T-helper 2 cell (primary cell): Measurements from ENCODE around the gene DPYSL5.
"Not testable (repeated sequence)": the region's sequence is repeated elsewhere in the genome, so short reads cannot be mapped to it uniquely, and the experiment has no call there.

Experiments
- DNase-seq, 5 experiments: peaks; one replicate each; pipeline versions ENCODE4 v3.0.0 to v3.0.0-alpha.2; 2012 to 2022

The DPYSL5 gene

GRCh38 chr2:26903676-26904075 is 55.7 kb downstream of the DPYSL5 start:
- DNase-seq, result no peak

GRCh38 chr2:26904839-26905238 is 56.9 kb downstream of the DPYSL5 start:
- no peak for DNase-seq

GRCh38 chr2:26905341-26906198 is 57.6 kb downstream of the DPYSL5 start:
- DNase-seq, result no peak

- no peak for DNase-seq
Observed at GRCh38 chr2:26907416-26907815, 59.5 kb downstream of the DPYSL5 start.

GRCh38 chr2:26910176-26910575 is 62.2 kb downstream of the DPYSL5 start:
- DNase-seq, result no peak

GRCh38 chr2:26911911-26912861 is 64.3 kb downstream of the DPYSL5 start:
- no peak for DNase-seq

GRCh38 chr2:26913606-26913998 is 65.7 kb downstream of the DPYSL5 start:
- DNase-seq, result no peak

GRCh38 chr2:26913999-26914658 is 66.2 kb downstream of the DPYSL5 start:
- no peak for DNase-seq

GRCh38 chr2:26914659-26915310 is 66.9 kb downstream of the DPYSL5 start:
- DNase-seq, result no peak

GRCh38 chr2:26915316-26915715 is 67.4 kb downstream of the DPYSL5 start:
- DNase-seq, result no peak

- no peak for DNase-seq
Observed at GRCh38 chr2:26916128-26916692, 68.3 kb downstream of the DPYSL5 start.

GRCh38 chr2:26917135-26917836 is 69.4 kb downstream of the DPYSL5 start:
- DNase-seq, result no peak

- DNase-seq, result no peak
Observed at GRCh38 chr2:26921323-26921722, 73.4 kb downstream of the DPYSL5 start.

- peak in 1 of 5 experiments; percentile 38 for DNase-seq
Observed at GRCh38 chr2:26922405-26923188, 74.7 kb downstream of the DPYSL5 start.

GRCh38 chr2:26923189-26923466 is 75.2 kb downstream of the DPYSL5 start:
- DNase-seq, result not testable (repeated sequence)

GRCh38 chr2:26924731-26925099 is 76.8 kb downstream of the DPYSL5 start:
- DNase-seq, result no peak

- DNase-seq, result no peak
Observed at GRCh38 chr2:26925100-26925791, 77.3 kb downstream of the DPYSL5 start.

- no peak for DNase-seq
Observed at GRCh38 chr2:26927221-26927620, 79.3 kb downstream of the DPYSL5 start.

- no peak for DNase-seq
Observed at GRCh38 chr2:26932974-26933373, 85.0 kb downstream of the DPYSL5 start.
